H1 (cell line): Measurements from ENCODE around the gene DCLK1. TPM values are rescaled to one million over a fixed set of nuclear protein-coding genes. Genes with fewer than 3 reads are reported as not detected.

Experiments
- CTCF ChIA-PET: fragments of 300-600 bp; sonication (Branson Sonifier 250); formaldehyde crosslinking; loops from one replicate; lab custom pipeline; 2021; ENCODE audit not compliant: partially characterized antibody; lab: Charles Lee
- POLR2A ChIA-PET: fragments of 300-600 bp; sonication (Branson Sonifier 250); formaldehyde crosslinking; loops from one replicate; lab custom pipeline; 2021; ENCODE audit warnings: inconsistent platforms; ENCODE audit not compliant: partially characterized antibody; lab: Charles Lee
- DNase-seq, 2 experiments: peaks; one replicate each; pipeline versions ENCODE4 v3.0.0 to v3.0.0-alpha.2; 2010 to 2022; ENCODE audit warnings: low spot score in 2 of 2, low read depth in 1 of 2, mixed read lengths in 1 of 2
- FAIRE-seq: peaks from 2 replicates; lab custom pipeline; 2011; peaks lifted over from hg19 to GRCh38; lab: Jason Lieb, UNC
- H2AFZ ChIP-seq: 2 replicates; pipeline ENCODE4 v1.8.1; 2012; ENCODE audit warnings: low read length, inconsistent platforms
- H2AK5ac ChIP-seq: 2 replicates; pipeline ENCODE4 v1.6.1; 2013; ENCODE audit warnings: low read depth, low read length
- H2BK120ac ChIP-seq: replicated peaks from 2 replicates; pipeline ENCODE3; 2013; ENCODE audit warnings: low read depth, low read length, inconsistent platforms
- H2BK12ac ChIP-seq: 2 replicates; pipeline ENCODE4 v1.6.1; 2013; ENCODE audit warnings: low read depth, low read length
- H2BK15ac ChIP-seq: 2 replicates; pipeline ENCODE4 v1.6.1; 2013; ENCODE audit warnings: low read length
- H2BK20ac ChIP-seq: 2 replicates; pipeline ENCODE4 v1.6.1; 2013; ENCODE audit warnings: low read length
- H2BK5ac ChIP-seq: 2 replicates; pipeline ENCODE4 v1.6.1; 2013; ENCODE audit warnings: low read depth, low read length
- H3K14ac ChIP-seq: 2 replicates; pipeline ENCODE4 v1.6.1; 2013; ENCODE audit warnings: inconsistent platforms; ENCODE audit not compliant: insufficient read length
- H3K18ac ChIP-seq: 2 replicates; pipeline ENCODE4 v1.6.1; 2013; ENCODE audit warnings: low read length; ENCODE audit errors: extremely low read depth
- H3K23ac ChIP-seq: 2 replicates; pipeline ENCODE4 v1.6.1; 2013; ENCODE audit warnings: inconsistent platforms; ENCODE audit not compliant: insufficient read length
- H3K23me2 ChIP-seq: 2 replicates; pipeline ENCODE4 v1.6.1; 2013; ENCODE audit warnings: low read depth, low read length
- H3K27ac ChIP-seq: 2 replicates; pipeline ENCODE4 v1.6.1; 2011; ENCODE audit warnings: low read depth, low read length, inconsistent platforms
- H3K27me3 ChIP-seq, 4 experiments: replicated peaks in 1 of 4; 1 replicate in 1 of 4; 2 replicates in 3 of 4; pipeline versions ENCODE4 v1.6.1 to v1.8.1; 2011 to 2013; ENCODE audit warnings: low read length in 3 of 4, mild to moderate bottlenecking in 3 of 4, inconsistent platforms in 2 of 4, mixed read lengths in 2 of 4, moderate library complexity in 1 of 4; ENCODE audit not compliant: control insufficient read depth in 3 of 4, insufficient read depth in 3 of 4; ENCODE audit errors: extremely low read depth in 1 of 4
- H3K36me3 ChIP-seq, 4 experiments: 2 replicates each; pipeline versions ENCODE4 v1.6.1 to v1.8.1; 2011 to 2013; ENCODE audit warnings: mild to moderate bottlenecking in 4 of 4, low read length in 3 of 4, moderate library complexity in 2 of 4, control low read depth in 1 of 4, inconsistent platforms in 1 of 4; ENCODE audit not compliant: insufficient read depth in 4 of 4, control insufficient read depth in 2 of 4
- H3K4ac ChIP-seq: replicated peaks from 2 replicates; pipeline ENCODE3; 2013; ENCODE audit warnings: low read length, low read depth, mixed read lengths, inconsistent platforms; ENCODE audit not compliant: insufficient read length
- H3K4me1 ChIP-seq, 4 experiments: replicated peaks in 1 of 4; 1 replicate in 1 of 4; 2 replicates in 3 of 4; pipeline versions ENCODE4 v1.6.1 to v1.8.1; 2011 to 2013; ENCODE audit warnings: low read length in 3 of 4, inconsistent platforms in 2 of 4, mixed read lengths in 1 of 4; ENCODE audit not compliant: insufficient read depth in 4 of 4, control insufficient read depth in 3 of 4
- H3K4me2 ChIP-seq, 2 experiments: 2 replicates each; pipeline versions ENCODE4 v1.6.1 to v1.8.1; 2011 to 2013; ENCODE audit warnings: low read depth in 2 of 2, low read length in 2 of 2, control low read depth in 1 of 2, inconsistent platforms in 1 of 2, mild to moderate bottlenecking in 1 of 2; ENCODE audit not compliant: insufficient read depth in 1 of 2
- H3K4me3 ChIP-seq, 4 experiments: fragments of 200-600, 300-600 bp in 1 of 4; sonication (generic), shearing (Covaris generic), sonication (Bioruptor Twin) in 1 of 4; 2 replicates each; pipeline versions ENCODE4 v1.5.1 to v1.8.1; 2011 to 2016; ENCODE audit warnings: low read length in 4 of 4, low read depth in 3 of 4, control low read depth in 2 of 4, inconsistent platforms in 2 of 4, mild to moderate bottlenecking in 2 of 4, mixed read lengths in 1 of 4, moderate library complexity in 1 of 4; ENCODE audit not compliant: insufficient read depth in 2 of 4; ENCODE audit errors: extremely low read depth in 1 of 4
- H3K56ac ChIP-seq: replicated peaks from 2 replicates; pipeline ENCODE3; 2013; ENCODE audit warnings: low read depth, mild to moderate bottlenecking, mixed read lengths, low read length, inconsistent platforms; ENCODE audit not compliant: insufficient read length
- H3K79me1 ChIP-seq: 2 replicates; pipeline ENCODE4 v1.6.1; 2013; ENCODE audit warnings: low read depth, low read length, control low read depth
- H3K79me2 ChIP-seq, 2 experiments: 2 replicates each; pipeline versions ENCODE4 v1.6.1 to v1.8.1; 2012 to 2013; ENCODE audit warnings: low read length in 2 of 2, mild to moderate bottlenecking in 2 of 2, inconsistent platforms in 1 of 2; ENCODE audit not compliant: insufficient read depth in 2 of 2, control insufficient read depth in 1 of 2
- H3K9ac ChIP-seq, 4 experiments: replicated peaks in 1 of 4; 1 replicate in 1 of 4; 2 replicates in 3 of 4; pipeline versions ENCODE4 v1.6.1 to v1.8.1; 2011 to 2013; ENCODE audit warnings: low read depth in 3 of 4, low read length in 3 of 4, control low read depth in 2 of 4, mild to moderate bottlenecking in 2 of 4, moderate library complexity in 2 of 4, inconsistent platforms in 1 of 4; ENCODE audit errors: extremely low read depth in 1 of 4
- H3K9me3 ChIP-seq, 2 experiments: 2 replicates each; pipeline versions ENCODE4 v1.6.1 to v1.8.1; 2012 to 2013; ENCODE audit warnings: mild to moderate bottlenecking in 2 of 2, moderate library complexity in 2 of 2, control low read depth in 1 of 2, inconsistent platforms in 1 of 2, low read depth in 1 of 2, low read length in 1 of 2, mixed read lengths in 1 of 2; ENCODE audit not compliant: insufficient read depth in 2 of 2
- H4K20me1 ChIP-seq, 2 experiments: replicated peaks in 1 of 2; 2 replicates each; pipeline versions ENCODE3 to v1.8.1; 2011 to 2013; ENCODE audit warnings: inconsistent platforms in 2 of 2, low read length in 2 of 2, mild to moderate bottlenecking in 1 of 2; ENCODE audit not compliant: insufficient read depth in 2 of 2, control insufficient read depth in 1 of 2
- H4K5ac ChIP-seq: 2 replicates; pipeline ENCODE4 v1.6.1; 2013; ENCODE audit warnings: low read length, low read depth, mixed read lengths, inconsistent platforms; ENCODE audit not compliant: insufficient read length
- H4K8ac ChIP-seq: 2 replicates; pipeline ENCODE4 v1.8.0; 2013; ENCODE audit warnings: mild to moderate bottlenecking, moderate library complexity, low read length, inconsistent platforms; ENCODE audit not compliant: insufficient read depth; ENCODE audit errors: extremely low read depth
- H4K91ac ChIP-seq: replicated peaks from 2 replicates; pipeline ENCODE3; 2013; ENCODE audit warnings: low read length, mixed read lengths, inconsistent platforms; ENCODE audit not compliant: insufficient read length
- CTBP2 ChIP-seq: IDR thresholded peaks from 2 replicates; pipeline ENCODE4 v1.7.0; 2011; ENCODE audit warnings: borderline replicate concordance, mild to moderate bottlenecking, moderate library complexity, mixed read lengths, low read length; ENCODE audit not compliant: insufficient read depth, insufficient read length
- HDAC6 ChIP-seq: IDR thresholded peaks from one replicate; pipeline ENCODE4 v1.7.1; 2012; ENCODE audit warnings: low read depth, mild to moderate bottlenecking, inconsistent platforms, low read length, moderate library complexity
- JUN ChIP-seq: IDR thresholded peaks from 2 replicates; pipeline ENCODE4 v1.6.1; 2011; ENCODE audit warnings: low read depth, mild to moderate bottlenecking, improper control_type of control experiment, low read length
- POLR2A ChIP-seq, 2 experiments: IDR thresholded peaks; 1 replicate in 1 of 2; 2 replicates in 1 of 2; pipeline ENCODE4 v1.6.1; 2011; ENCODE audit warnings: low read depth in 2 of 2, low read length in 2 of 2, mild to moderate bottlenecking in 2 of 2; ENCODE audit errors: control extremely low read depth in 1 of 2
- SP4 ChIP-seq: IDR thresholded peaks from 2 replicates; pipeline ENCODE4 v1.6.1; 2012; ENCODE audit warnings: low read length, inconsistent platforms
- SRF ChIP-seq: IDR thresholded peaks from 2 replicates; pipeline ENCODE4 v1.6.1; 2011; ENCODE audit warnings: mild to moderate bottlenecking, low read depth, low read length, moderate library complexity
- TAF1 ChIP-seq: IDR thresholded peaks from 2 replicates; pipeline ENCODE4 v1.6.1; 2011; ENCODE audit warnings: mild to moderate bottlenecking, low read depth, low read length
- YY1 ChIP-seq: IDR thresholded peaks from 2 replicates; pipeline ENCODE4 v1.6.1; 2011; ENCODE audit warnings: low read depth, mild to moderate bottlenecking, low read length
- WGBS, 2 experiments: shearing (Covaris generic) in 1 of 2; methylation state at CpG; one replicate each; pipeline versions ENCODE4 v1.1.6 to v1.1.7; 2013 to 2015; ENCODE audit warnings: low lambda C conversion rate in 2 of 2, mixed read lengths in 2 of 2, inconsistent platforms in 1 of 2, low coverage in 1 of 2, missing lambda C conversion rate in 1 of 2; ENCODE audit not compliant: insufficient replicate concordance in 2 of 2, insufficient coverage in 1 of 2, insufficient read length in 1 of 2; ENCODE audit errors: extremely low coverage in 1 of 2, missing lambda C conversion rate in 1 of 2; 5-methylcytosine and 5-hydroxymethylcytosine counted together
- polyA plus RNA-seq, 7 experiments: library from polyadenylated mRNA; depleted of rRNA in 3 of 7; stranded (reverse) in 5 of 7; unstranded in 2 of 7; fragments of >200 nt in 5 of 7; fragments of 200-250 nt in 2 of 7; gene quantifications; 1 replicate in 5 of 7; 2 replicates in 1 of 7; 4 replicates in 1 of 7; pipeline versions ENCODE4 v1.2.1 to v1.2.3, GENCODE V29; 2011 to 2013; ENCODE audit warnings: missing spikeins in 2 of 7, mixed read lengths in 2 of 7
- total RNA-seq: library from RNA; stranded (reverse); fragmentation: NEBNext Ultra II Directional; extraction: Animal tissue kit (Norgen Biotek cat#: 25700); gene quantifications from 2 replicates; pipeline ENCODE4 v1.2.1, GENCODE V29; 2021
- TF ChIP-seq, protein P1 (sequence below): IDR thresholded peaks from 2 replicates; pipeline ENCODE4 v1.6.1; 2012; ENCODE audit warnings: low read length, inconsistent platforms

The DCLK1 gene
- total and polyA plus RNA-seq, 2 of the 8 experiments (the other 6 are each of a cell fraction or from before 2014, with no cell fraction given): 22.8 to 41.0 TPM

DNA sequence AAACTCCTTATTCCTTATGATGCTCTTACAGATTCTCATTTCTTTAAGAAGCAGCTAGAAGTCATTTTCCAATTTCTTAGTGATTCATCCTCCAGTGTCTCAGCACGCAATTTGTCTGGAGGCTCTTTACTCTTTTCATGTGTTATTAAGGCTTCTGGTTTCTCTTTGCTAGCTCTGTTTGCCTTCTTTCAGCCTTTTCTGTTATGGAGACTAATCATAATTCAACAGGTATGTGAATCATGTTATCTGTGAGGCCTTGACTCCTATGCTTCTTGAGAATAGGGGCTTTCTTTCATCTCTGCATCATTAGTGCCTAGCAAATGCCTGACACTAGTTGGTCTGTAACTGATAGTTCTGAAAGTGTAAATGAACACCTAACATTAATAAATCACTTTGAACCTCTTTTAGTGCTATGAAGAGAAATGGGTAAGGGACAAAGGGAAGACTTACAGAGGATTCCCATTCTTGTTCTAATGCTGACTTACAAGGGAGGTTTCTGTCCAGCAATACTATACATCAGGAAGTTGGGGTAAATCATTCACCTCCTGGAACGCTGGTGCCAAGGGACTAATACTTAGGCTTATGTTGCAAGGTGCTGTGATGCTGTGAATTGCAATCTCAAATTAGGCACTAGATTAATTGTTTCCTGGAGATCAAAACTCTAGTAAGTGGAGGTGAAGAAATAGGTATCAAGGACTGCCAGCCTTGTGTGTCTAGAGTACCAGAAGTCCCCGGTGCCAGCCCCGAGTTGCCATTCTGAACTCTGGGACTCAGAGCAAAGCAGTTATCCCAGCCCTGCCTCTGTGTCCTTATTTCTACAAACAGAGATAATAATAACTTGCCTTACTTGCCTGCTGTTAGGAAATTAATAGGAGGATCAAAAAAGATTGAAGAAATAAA, 265.6 kb downstream of the DCLK1 start:
- Histone ChIP-seq H3K14ac (no peak overlapping the region), H3K36me3 (no peaks in the 10 kb centered on the region), H2BK120ac (no peak overlapping the region), H3K27me3 (no peaks in the 10 kb centered on the region; a peak in 1 of 7 replicates), H4K8ac (no peak overlapping the region), H4K20me1 (no peaks in the 10 kb centered on the region), H3K4ac (no peak overlapping the region), H2AK5ac (no peak overlapping the region), H2BK12ac (no peak overlapping the region), H3K4me2 (no peak overlapping the region), H2BK5ac (no peak overlapping the region), H2BK20ac (no peak overlapping the region), H3K79me2 (no peaks in the 10 kb centered on the region), H2AFZ (no peak overlapping the region), H3K27ac (no peak overlapping the region), H3K56ac (no peak overlapping the region), H3K9me3 (no peaks in the 10 kb centered on the region), H3K9ac (no peak overlapping the region), H4K91ac (no peak overlapping the region), H3K23me2 (no peaks in the 10 kb centered on the region), H3K4me1 (peaks cover 0 to under 1% (median 0%) of the 10 kb centered on the region in 4 experiments; a peak in 2 of 7 replicates), H4K5ac (no peak overlapping the region), H3K18ac (no peak overlapping the region), H3K4me3 (no peak overlapping the region), H2BK15ac (no peak overlapping the region), H3K79me1 (no peaks in the 10 kb centered on the region), H3K23ac (no peak overlapping the region)
- no peak for FAIRE-seq
- POLR2A ChIA-PET: no interaction called here
- CTCF ChIA-PET: interaction anchor here (0.6 to 1.0 kb wide), 2 partner anchors 13 to 648 kb away, joined by 3 read pairs; no protein-coding TSS in a partner anchor
- whole genome bisulfite sequencing, 2 experiments: 97% methylated on average over 4 of the region's 4 CpGs; no CpG with 5 or more reads in 1 of the 2 experiments
- DNase-seq: no peak
- TF ChIP-seq CTBP2 (no peak), POLR2A (IDR thresholded peaks at IDR 0.05; ENCODE audit: control extremely low read depth in 1 of 2, low read depth in 2 of 2, low read length in 2 of 2) (no peak), JUN (no peak), TAF1 (no peak), SP4 (no peak), HDAC6 (no peak), SRF (no peak), YY1 (no peak)
- TF ChIP-seq, protein P1, sequence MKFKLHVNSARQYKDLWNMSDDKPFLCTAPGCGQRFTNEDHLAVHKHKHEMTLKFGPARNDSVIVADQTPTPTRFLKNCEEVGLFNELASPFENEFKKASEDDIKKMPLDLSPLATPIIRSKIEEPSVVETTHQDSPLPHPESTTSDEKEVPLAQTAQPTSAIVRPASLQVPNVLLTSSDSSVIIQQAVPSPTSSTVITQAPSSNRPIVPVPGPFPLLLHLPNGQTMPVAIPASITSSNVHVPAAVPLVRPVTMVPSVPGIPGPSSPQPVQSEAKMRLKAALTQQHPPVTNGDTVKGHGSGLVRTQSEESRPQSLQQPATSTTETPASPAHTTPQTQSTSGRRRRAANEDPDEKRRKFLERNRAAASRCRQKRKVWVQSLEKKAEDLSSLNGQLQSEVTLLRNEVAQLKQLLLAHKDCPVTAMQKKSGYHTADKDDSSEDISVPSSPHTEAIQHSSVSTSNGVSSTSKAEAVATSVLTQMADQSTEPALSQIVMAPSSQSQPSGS: no peak
